Stimulated activated CD8-positive, alpha-beta memory T cell treated with anti-CD3 and anti-CD28 coated beads, Interleukin-15, amount 100 ng/mL, for 24 hours (primary cell): ENCODE results near the gene GPHB5.
"Not testable (repeated sequence)": the region's sequence is repeated elsewhere in the genome, so short reads cannot be mapped to it uniquely, and the experiment has no call there.

ENCODE experiments used
- DNase-seq: peaks from one replicate; pipeline ENCODE4 v3.0.0-alpha.2; 2020; ENCODE audit warnings: low read depth

The GPHB5 gene, protein sequence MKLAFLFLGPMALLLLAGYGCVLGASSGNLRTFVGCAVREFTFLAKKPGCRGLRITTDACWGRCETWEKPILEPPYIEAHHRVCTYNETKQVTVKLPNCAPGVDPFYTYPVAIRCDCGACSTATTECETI

DNA sequence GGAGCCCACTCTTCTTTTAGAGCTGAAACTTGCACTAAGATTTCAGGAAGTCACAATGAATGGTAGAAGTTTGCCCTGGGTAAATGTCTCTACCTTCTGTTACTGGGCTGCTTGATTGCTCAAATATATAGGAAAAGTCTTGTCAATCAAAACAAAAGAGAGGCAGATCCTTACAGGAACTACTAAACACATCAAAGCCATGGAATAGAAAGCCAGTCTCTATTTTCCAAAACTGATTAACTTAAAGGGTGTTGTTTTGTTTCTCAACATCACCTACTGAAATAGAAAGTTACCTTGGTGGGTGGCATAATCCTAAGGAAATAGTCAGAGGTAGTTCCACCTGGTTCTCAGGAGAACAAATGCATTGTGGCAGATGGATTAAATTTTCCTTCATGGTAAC, at the start of gene GPHB5:
Gene GPHB5 (minus strand): TSS at position 101 of the 400 bp plus-strand sequence. CDS start 1,086 bp downstream, outside the sequence.
- DNase-seq: no peak

DNA sequence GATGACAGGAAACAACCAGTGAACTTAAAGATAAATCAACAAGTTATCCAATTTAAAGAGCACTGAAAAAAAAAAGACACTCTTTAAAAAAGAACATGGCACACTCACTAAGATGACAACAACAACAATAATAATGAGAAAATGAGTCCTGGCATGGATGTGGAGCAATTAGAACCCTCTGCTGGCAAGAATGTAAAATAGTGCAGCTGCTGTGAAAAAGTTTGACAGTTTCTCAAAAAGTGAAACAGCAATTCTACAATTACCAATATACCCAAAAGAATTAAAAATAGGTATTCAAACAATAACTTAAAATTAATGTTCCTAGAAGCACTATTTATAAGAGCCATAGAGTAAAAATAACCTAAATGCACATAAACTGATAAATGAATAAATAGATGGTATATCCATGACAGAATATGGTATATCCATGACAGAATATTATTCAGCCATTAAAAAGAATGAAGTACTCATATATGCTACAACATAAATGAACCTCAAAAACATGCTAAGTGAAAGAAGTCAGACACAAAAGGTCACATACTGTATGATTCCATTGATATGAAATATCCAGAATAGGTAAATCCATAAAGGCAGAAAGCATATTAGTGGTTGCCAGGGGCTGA, 49.1 kb upstream of the GPHB5 start:
- no peak for DNase-seq

- DNase-seq: no peak
These were observed 43.7 kb upstream of the GPHB5 start for GRCh38 chr14:63362389-63362819.

- DNase-seq: no peak
These were observed 43.1 kb upstream of the GPHB5 start for GRCh38 chr14:63361790-63362189.

- no peak for DNase-seq
These were observed 39.1 kb upstream of the GPHB5 start for GRCh38 chr14:63357841-63358240.

DNA sequence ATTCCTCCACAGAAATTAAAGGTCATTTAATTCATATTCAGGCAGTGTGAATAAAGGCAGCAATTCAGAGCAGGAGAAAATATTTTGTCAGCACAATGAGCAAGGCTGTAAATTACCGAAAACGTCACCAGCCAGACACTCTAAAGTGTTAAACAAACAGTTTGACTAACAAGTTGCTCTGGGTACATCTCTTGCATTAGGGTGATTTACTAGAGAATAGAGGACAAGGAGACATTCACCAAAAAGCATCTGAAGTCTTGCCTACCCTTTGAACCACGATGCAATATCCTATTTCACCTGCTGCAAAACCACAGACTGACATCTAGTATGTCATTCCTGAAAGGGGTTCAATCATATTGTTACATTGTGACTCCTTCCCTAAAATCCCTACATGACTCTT, 27.1 kb upstream of the GPHB5 start:
- no peak for DNase-seq

DNA sequence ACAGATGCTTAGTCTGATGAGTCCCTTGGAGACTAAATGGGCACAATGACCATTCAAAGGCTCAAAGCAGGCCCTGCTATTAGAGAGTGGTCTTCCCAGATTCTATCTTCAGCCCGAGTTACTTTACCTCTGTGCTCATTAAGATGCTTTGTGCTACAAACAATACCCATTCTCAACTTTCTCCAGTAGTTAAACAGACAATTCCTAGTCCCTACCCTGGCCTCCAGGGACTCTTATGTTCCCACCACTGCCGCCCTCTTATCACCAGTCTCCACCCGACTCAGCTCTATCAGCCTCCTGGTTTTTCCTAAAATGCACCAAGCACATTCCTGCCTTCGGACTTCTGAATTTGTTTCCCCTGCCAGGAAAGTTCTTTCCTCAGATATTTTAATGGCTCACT, 25.6 kb upstream of the GPHB5 start:
- DNase-seq: no peak

- DNase-seq: no peak
These were observed 25.1 kb upstream of the GPHB5 start for GRCh38 chr14:63343878-63344277.

DNA sequence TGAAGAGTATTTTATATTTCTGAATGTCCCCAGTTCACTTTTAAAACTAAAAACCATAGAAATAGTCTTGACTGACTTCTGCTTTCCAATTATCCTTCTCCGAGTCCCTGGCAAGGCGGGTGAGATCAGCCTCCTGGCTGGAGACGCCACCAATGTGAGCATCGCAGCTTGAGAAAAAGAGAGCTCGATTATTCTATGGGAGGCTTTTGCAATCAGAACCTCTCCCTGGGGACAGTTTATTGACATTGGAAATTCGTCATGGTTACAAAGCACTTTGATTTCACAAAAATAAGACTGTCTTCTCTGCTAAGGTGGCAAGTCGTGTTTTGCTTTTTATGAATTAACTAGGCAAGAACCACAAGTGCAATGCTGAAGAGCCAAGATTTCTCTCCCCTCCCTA, 23.6 kb upstream of the GPHB5 start:
- no peak for DNase-seq

- DNase-seq: no peak
These were observed 10.3 kb upstream of the GPHB5 start for GRCh38 chr14:63328787-63329737.

DNA sequence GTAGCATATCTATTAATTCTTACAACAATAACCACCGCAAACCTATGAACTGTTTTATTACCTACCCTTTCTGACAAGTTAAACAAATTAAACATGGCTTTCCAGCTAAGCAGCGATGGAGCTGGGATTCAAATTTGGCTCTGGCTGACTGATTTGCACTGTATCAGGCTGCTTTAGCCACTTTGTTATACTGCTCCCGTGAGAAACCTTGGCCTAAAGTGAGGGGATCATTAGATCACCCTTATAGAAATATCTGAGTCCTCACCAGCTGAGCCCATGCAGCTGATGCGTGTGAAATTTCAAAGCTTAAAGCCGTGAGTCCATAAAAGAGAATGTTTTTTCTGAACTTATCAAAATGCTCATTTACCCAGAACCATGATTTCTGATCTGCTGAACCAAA, 8.1 kb upstream of the GPHB5 start:
- no peak for DNase-seq

- DNase-seq: no peak
These were observed 4.3 kb upstream of the GPHB5 start for GRCh38 chr14:63322897-63323573.

DNA sequence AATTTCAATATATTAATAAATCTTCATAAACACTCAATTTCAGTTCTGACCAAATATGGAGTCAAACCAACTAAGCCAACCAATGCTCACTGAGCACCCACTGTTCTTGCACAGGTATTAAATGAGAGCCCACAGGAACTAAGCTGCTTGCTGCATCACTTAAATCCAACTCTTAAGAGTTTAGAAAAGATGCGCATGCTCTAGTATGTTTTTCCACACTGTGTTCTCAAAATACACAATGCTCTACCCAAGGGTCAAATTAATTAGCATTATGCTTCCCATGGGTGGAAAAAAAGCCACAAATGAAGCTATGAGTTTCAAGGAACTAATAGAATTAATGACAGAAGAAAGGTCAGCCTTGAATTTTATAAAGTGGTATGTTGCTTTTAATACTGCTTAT, 3.7 kb upstream of the GPHB5 start:
- DNase-seq: no peak

DNA sequence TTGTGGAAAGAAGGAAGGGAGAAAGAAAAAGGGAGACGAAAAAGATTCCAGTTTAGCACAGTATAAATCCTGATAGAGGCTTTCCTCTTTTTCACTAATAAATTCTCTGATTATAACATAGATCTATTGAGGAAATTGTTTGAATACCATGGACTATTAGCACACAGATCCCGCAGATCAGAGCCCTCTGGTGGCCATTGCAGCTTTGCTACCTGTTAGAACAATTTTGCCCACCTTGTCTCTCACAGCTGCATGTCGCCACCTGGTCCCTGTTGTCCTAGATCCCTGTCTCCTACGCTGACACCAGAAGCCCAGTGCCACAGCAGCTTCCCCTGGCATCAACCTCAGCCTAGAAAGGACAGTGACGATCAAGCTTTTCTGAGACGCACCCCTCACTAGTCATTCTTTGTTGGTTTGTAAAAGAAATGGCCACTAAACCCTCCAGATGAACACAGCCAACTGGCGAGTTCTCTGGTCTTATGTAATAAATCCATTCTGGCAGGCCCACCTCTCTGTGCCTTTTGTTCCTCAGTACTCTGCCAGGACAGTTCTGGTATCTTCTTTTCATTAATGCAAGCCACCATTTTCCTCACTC, 9.9 kb downstream of the GPHB5 start:
- no peak for DNase-seq

DNA sequence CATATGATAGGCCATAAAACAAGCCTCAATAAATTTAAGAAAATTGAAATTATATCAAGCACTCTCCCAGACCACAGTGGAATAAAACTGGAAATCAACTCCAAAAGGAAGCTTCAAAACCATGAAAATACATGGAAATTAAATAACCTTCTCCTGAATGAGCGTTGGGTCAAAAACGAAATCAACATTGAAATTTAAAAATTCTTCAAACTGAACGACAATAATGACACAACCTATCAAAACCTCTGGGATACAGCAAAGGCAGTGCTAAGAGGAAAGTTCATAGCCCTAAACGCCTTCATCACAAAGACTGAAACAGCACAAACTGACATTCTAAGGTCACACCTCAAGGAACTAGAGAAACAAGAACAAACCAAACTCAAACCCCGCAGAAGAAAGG, 14.3 kb downstream of the GPHB5 start:
- not testable (repeated sequence) for DNase-seq

DNA sequence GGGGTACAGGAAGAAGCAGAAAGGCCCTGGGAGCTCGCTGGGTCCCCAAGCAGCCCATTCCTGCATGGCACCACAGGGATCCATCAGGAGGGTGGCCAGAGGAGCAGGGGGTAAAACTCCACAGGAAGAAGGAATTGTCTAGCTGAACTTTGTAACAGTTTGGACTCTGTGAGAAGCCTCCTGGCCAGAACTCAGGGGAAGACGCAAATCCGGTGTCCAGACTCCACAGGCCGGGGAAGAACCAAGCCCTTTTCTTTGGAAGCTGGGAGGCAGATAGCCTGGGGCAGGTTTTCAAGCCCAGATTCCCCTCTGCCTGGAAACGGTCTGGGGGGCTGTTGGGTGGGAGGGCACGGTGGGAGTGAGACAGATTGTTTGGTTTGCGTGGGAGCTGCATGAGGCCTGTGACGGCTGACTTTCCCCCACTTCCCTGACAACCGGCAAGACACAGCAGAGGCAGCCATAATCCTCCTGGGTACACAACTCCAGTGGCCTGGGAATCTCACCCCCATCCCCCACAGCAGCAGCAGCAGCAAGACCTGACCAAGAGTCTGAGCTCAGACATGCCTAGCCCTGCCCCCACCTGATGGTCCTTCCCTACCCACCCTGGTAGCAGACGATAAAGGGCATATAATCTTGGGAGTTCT, 16.7 kb downstream of the GPHB5 start:
- DNase-seq: no peak

DNA sequence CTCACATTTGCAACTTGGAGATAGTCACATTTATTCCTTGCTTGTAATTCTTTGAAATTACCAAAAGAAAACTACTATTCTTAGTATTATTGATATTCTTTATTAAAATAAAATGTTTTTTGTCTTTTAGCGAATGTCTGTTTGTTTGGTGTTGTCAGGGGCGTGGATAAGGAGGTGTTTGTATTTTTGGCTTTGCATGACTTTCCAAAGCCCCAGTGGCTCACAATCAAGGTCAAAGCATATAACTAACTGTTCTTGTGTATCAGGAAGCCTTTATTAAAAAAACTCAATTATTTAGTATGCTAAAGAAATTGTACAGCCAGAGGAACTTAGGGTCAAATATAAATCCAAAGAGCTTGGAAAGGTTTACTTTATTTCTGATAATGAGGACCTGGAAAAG, 17.9 kb downstream of the GPHB5 start:
- DNase-seq: no peak

DNA sequence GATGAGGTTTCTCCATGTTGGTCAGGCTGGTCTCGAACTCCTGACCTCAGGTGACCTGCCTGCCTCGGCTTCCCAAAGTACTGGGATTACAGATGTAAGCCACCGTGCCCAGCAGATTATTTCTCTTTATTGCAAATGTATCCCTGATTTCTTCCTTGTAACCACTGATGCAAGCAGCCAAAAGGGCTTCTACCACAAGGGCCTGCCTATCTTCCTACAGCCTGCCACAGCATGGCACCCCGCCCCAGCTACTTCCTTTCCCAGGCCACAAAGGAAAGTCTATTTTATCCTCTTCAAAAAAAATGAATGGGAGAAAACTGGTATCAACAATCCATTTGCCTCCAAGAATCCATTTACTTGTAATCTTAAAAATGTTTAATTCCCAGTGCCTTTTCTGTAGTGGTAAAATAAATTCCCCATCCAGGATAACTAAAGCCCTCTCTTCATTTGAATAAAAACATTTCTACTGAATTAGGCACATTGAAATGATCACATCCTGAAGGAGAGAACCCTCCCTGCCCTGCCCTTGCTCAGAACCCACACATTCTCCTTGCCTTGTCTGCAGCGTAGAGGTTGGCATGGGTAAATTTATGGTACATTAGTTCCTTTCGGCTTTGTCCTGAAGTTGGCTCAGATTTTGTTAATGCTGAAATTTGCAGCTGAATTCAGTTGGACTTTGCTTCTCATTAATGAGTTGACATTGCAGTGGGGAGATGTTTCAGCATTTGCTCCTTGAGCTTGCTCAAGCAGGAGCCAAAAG, 19.2 kb downstream of the GPHB5 start:
- DNase-seq: no peak

GRCh38 chr14:63297372-63298063, 21.2 kb downstream of the GPHB5 start:
- DNase-seq: no peak

DNA sequence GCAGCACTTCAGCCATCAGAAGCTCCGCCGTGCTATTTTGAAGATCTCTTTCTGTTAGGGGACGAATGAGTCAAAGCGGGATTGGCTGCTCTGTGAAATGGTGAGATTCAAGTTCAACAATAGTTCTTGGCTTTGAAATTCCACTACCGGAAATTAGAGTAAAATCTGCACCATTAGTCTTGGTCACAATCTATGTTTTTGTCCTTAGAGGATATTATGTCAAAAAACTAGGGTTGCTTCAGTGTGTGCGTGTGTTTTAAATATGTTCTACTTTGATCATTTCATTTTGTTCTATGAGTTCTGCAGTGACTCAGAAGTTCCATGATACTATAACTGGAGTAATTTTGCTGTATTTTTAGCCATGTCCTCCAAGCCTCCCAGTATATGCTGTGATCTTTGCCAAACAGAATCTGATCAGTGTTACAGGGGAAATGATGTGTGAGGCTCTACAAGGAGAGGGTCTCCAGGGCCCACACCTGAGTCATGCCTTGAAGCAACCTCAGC, 22.6 kb downstream of the GPHB5 start:
- DNase-seq: no peak
